Stimulated activated CD4-positive, alpha-beta T cell treated with anti-CD3 and anti-CD28 coated beads, Interleukin-12 subunit alpha, Interleukin-12 subunit beta, amount 100 ng/mL, for 48 hours (primary cell): ENCODE data around the gene GLE1.
"Not testable (repeated sequence)": the region's sequence is repeated elsewhere in the genome, so short reads cannot be mapped to it uniquely, and the experiment has no call there.

ENCODE experiments used
- DNase-seq, 3 donors: peaks; one replicate each; pipeline ENCODE4 v3.0.0-alpha.2; 2020; ENCODE audit warnings: low read depth in 2 of 3, low spot score in 1 of 3

The GLE1 gene

DNA sequence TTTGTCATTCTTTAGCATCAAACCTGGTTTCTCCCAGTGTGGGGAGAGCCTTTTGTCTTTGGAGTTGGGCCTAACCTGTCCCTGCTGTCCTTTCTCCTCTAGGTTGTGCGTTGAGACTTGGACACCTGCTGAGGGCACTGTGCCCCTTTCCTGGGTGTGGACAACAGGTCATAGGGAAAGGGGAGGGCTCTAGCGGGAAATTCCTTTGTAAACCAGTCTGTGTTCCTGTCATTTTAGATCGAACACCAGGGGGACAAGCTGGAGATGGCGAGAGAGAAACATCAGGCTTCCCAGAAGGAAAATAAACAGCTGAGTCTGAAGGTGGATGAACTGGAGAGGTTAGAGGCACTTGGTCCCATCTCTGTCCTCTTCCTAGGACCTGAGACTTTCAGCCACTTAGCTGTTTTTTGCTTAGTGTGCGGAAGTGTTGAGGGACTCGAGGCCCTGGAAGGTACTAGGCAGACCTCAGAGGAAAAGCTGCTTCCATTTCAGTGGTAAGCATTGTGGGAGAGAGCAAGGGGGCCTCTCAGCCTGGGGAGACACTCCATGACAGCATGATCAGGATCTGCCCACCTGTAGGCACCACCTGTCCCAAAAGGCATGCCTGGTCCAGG is 8.6 kb upstream of the GLE1 start:
- no peak for DNase-seq

GRCh38 chr9:128497824-128498610 is 6.5 kb upstream of the GLE1 start:
- no peak for DNase-seq

GRCh38 chr9:128498911-128499310 is 5.6 kb upstream of the GLE1 start:
- DNase-seq: no peak

DNA sequence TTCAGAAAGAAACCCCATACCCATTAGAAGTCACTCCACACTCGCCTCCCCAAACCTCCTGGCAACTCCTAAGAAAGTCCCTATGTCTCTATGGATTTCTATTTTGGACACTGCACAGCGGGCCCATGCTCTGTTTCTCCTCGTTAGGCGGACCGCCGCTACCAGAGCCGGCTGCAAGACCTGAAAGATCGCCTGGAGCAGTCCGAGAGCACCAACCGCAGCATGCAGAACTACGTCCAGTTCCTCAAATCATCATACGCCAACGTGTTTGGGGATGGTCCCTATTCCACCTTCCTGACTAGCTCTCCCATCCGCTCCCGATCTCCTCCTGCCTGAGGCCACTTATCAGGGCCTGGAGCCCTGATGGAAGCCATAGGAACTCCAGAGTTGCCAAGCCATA is 4.6 kb upstream of the GLE1 start:
- no peak for DNase-seq

DNA sequence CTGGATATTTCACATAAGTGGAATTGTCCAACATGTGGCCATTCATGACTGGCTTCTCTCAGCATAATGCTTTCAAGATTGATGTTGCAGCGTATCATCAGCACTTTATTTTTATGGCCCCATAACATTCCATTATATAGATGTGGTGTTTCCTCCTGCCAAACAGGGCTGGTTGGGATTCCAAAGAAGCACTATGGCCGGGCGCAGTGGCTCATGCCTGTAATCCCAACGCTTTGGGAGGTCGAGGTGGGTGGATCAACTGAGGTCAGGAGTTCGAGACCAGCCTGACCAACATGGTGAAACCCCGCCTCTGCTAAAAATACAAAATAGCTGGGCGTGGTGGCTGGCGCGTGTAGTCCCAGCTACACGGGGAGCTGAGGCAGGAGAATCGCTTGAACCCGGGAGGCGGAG is 1.1 kb upstream of the GLE1 start:
- DNase-seq: not testable (repeated sequence)

DNA sequence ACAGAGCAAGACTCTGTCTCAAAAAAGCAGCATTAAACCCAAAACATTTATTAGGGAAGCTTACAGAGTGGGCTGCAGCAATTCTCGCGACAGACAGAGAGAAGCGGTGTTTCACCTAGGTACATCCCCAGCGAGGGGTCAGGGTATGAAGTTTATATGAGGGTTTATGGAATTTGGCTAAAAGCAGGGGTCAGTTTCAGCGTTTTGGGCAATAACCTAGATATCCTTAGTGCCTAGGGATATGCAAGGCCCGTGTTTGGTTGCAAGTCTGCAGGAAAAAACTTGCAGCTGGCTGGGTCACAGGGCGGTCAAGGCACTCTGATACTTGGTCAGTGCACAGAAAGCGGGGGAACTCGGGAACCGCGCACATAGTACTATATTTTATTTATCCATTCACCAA is 649 bp upstream of the GLE1 start:
- DNase-seq: no peak

GRCh38 chr9:128505414-128505765 is 871 bp downstream of the GLE1 start:
- no peak for DNase-seq

GRCh38 chr9:128505906-128506305 is 1.4 kb downstream of the GLE1 start:
- DNase-seq: not testable (repeated sequence)

DNA sequence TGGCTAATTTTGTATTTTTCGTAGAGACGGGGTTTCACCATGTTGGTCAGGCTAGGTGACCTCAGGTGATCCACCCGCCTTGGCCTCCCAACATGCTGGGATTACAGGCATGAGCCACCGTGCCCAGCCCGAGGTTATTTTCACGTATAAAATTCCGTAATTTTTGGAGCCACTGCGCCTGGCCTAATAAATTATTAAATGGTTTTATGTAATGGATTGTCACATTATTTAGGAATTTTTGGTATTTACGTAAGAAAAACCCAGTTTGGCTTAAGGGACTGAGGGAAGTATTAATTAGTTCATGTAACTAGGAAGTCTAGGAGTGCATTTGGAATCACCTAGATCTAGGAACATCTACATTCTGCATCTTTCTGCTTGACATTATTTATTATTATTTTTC is 8.3 kb downstream of the GLE1 start:
- no peak for DNase-seq

DNA sequence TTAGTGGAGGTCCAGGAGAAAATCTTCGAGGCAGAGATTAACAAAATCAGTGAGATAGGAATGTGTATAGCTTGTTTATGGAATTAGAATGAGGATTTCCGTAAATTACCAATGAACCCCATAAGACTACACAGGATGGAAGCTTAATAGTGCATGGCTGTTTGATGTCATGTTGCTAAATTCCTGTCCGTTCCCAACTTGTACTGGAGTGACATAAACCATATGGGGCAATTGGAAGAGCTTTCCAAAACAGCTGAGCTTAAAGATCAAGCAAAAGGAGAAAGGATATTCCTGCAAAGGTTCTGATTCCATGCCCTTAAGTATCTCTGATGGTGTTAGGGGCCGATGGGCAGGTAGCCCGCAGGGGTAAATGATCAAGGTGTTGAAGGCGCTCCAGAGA is 17.4 kb downstream of the GLE1 start:
- no peak for DNase-seq

DNA sequence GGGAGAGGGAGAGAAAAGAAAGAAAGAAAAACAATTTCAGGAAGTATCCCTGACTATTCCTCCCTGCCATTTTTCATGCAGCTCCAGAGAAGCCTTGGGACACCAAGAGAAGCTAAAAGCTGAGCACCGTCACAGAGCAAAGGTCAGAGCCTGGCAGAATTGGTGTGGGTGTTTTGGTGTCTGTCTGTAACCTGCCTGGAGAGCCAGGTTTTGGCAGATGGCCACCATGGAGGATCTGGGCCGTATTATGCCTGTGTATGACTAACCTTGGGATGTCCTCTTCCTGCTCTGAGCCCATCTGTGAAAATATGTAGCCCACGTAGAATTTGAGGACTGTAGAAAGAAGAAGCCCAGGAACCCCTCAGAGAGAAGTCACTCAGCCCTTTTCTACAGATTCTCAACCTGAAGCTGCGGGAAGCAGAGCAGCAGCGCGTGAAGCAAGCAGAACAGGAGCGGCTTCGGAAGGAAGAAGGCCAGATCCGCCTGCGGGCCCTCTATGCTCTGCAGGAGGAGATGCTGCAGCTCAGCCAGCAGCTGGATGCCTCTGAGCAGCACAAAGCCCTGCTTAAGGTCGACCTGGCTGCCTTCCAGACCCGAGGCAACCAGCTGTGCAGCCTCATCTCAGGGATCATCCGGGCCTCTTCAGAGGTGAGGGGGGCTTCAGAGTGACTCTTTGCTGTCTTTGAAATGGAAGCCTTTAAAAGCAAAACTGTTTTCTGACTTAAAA is 18.8 kb downstream of the GLE1 start:
- no peak for DNase-seq

- no peak for DNase-seq
These were observed 22.2 kb downstream of the GLE1 start for GRCh38 chr9:128526720-128527119.

DNA sequence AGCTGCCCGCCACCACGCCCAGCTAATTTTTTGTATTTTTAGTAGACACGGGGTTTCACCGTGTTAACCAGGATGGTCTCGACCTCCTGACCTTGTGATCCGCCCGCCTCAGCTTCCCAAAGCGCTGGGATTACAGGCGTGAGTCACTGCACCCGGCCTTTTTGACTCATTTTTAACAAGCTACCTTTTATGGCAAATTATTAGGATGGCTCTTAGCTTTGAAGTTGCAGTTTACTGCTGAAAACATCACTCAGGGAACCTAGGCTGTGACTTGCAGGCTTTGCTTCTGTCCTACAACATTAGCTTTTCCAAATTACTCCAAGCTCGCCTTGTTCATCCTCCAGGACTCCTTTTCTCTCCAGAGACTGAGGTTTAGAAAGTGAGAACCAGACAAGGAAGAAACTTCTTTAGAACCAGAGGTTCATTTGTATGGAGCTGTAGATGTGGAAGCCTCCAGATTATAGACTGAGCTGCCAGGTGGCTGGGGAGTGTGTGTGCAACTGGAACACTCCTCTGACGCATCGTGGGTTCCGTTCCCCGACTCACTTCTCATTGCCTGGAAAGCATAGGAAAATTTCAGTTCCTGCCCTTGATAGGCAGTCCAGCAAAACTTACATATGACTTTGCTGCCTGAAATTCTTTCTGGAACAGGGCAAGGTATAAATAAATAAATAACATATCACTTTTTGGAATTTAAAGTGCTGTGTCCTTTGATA is 24.1 kb downstream of the GLE1 start:
- no peak for DNase-seq

DNA sequence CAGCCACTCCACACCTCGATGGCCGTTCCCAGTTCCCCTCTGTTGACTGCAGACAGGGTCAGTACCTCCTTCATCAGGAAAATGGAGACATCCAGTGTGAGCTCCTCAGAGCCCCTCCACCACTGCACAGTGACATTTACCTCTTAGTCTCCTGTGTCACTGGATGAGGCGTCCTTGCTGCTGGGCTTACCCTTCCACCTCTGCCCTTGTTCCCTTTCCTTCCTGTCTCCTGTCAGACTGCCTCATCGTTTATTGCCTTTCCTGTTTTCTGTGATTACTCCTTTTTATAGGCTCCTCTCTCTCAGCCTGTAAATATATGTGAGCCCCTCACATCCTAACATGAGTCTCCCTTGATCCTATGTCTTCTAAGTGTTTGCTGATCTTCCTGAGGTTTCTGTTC is 24.7 kb downstream of the GLE1 start:
- DNase-seq: no peak

GRCh38 chr9:128532581-128532980 is 28.1 kb downstream of the GLE1 start:
- no peak for DNase-seq

- DNase-seq: no peak
These were observed 36.3 kb downstream of the GLE1 start for GRCh38 chr9:128540634-128541360.

DNA sequence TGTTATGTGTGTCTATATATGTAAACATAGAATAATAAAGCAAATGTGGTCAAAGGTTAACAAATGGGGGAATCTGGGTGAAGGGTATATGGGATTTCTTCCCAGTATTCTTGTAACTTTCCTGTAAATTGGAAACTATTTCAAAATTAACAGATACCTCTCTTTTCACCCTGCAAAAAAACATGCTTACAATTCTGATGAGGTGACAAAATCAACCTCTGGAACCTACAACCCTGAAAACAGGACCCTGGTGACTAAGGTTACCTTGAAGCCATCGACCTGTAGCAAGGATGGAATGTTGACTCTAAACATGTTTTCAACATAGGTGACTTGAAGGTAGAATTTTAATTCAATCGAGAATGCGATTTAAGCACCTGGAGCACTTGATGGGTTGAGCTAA is 42.0 kb downstream of the GLE1 start:
- DNase-seq: no peak

- no peak for DNase-seq
These were observed 44.4 kb downstream of the GLE1 start for GRCh38 chr9:128548876-128549275.

- peak; percentile 25 to 39 (median 37) for DNase-seq
These were observed 45.7 kb downstream of the GLE1 start for GRCh38 chr9:128550226-128550625.

- no peak for DNase-seq
These were observed 46.5 kb downstream of the GLE1 start for GRCh38 chr9:128550770-128551656.
